Ovary (tissue), 3 donors: ENCODE results near the gene ATCAY.

Experiments used
- CTCF ChIP-seq, 3 donors: fragments of 450-650 bp in 2 of 3; fragments of 200-600 bp in 1 of 3; IDR thresholded peaks; one replicate each; pipeline versions ENCODE4 v1.5.1 to v1.8.0; 2016 to 2022; ENCODE audit warnings: antibody characterized with exemption in 3 of 3, mild to moderate bottlenecking in 1 of 3
- POLR2A ChIP-seq: fragments of 450-650 bp; IDR thresholded peaks from one replicate; pipeline ENCODE4 v1.6.1; 2017; ENCODE audit warnings: antibody characterized with exemption, mild to moderate bottlenecking, moderate library complexity
- donor health status: DM: no; HTN: no; CAD: no.

GRCh38 chr19:3959766-3960131 is 79.3 kb downstream of the ATCAY start:
- TF ChIP-seq POLR2A = no peak
- TF ChIP-seq CTCF (IDR thresholded peaks at IDR 0.05) = no peak
